Colonic mucosa (tissue), 4 donors: ENCODE results near the gene VRK1. TPM values are rescaled to one million over a fixed set of nuclear protein-coding genes. Genes with fewer than 3 reads are reported as not detected.

Experiments used
- DNase-seq: peaks from one replicate; pipeline ENCODE4 v3.0.0-alpha.2; 2020
- H3K27ac ChIP-seq: fragments of 200-600 bp; one replicate; pipeline ENCODE4 v1.8.0; 2021
- H3K27me3 ChIP-seq: fragments of 200-600 bp; one replicate; pipeline ENCODE4 v1.8.0; 2021
- H3K36me3 ChIP-seq: fragments of 200-600 bp; one replicate; pipeline ENCODE4 v1.8.0; 2021
- H3K4me1 ChIP-seq: fragments of 200-600 bp; one replicate; pipeline ENCODE4 v1.8.0; 2021; ENCODE audit warnings: mild to moderate bottlenecking
- H3K4me3 ChIP-seq: fragments of 200-600 bp; one replicate; pipeline ENCODE4 v1.8.0; 2021
- H3K9ac ChIP-seq, 2 donors: one replicate each; pipeline ENCODE4 v1.7.0; 2013; ENCODE audit warnings: control low read depth in 2 of 2, low read depth in 2 of 2, low read length in 2 of 2
- H3K9me3 ChIP-seq: fragments of 200-600 bp; one replicate; pipeline ENCODE4 v1.8.0; 2021
- intact Hi-C: fragments of 100-400 bp; cut with DNase I; formaldehyde crosslinking; loops from one replicate; pipeline ENCODE4 v1.14.1; 2022
- total RNA-seq, 2 donors: library from RNA; stranded (reverse); fragmentation: NEBNext Ultra II Directional in 1 of 2; extraction: Animal tissue kit (Norgen Biotek cat#: 25700) in 1 of 2; gene quantifications; one replicate each; pipeline ENCODE4 v1.2.1, GENCODE V29; 2021
- TF ChIP-seq, protein P1 (sequence below): fragments of 200-600 bp; IDR thresholded peaks from one replicate; pipeline ENCODE4 v1.8.0; 2022; ENCODE audit warnings: antibody characterized with exemption, mild to moderate bottlenecking
- donor health status: healthy.
- donor health status: DM: no; HTN: no; CAD: no.
- donor health status: DM: no; HTN: no; CAD: no.

The VRK1 gene
- total RNA-seq, 2 donors from 2014 or later, result 13.0 to 35.9 TPM

DNA sequence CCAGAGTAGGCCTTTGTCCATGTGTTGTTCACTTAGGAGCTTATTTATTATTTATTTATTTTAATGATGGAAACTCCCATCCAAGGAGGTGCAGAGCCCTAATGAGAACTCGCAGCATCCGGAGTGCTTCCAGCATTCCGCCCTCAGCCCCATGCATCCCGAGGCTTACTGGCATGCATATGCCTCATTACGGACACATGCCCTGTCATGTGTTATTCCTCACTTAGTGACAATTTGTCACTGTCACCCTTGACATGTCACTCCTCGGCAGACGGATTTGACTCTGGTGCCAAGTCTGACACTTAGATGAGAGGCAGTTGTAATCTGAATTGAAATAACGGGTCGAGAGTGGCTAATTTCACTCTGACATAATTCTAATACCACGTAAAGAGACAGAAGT is 132.8 kb downstream of the VRK1 start:
- Histone ChIP-seq H3K4me3 (no peak overlapping the region), H3K27me3 (no peaks in the 10 kb centered on the region), H3K27ac (no peak overlapping the region), H3K4me1 (no peaks in the 10 kb centered on the region), H3K9me3 (no peaks in the 10 kb centered on the region), H3K9ac (no peak overlapping the region), H3K36me3 (no peaks in the 10 kb centered on the region)
- no peak for DNase-seq
- TF ChIP-seq, protein P1, sequence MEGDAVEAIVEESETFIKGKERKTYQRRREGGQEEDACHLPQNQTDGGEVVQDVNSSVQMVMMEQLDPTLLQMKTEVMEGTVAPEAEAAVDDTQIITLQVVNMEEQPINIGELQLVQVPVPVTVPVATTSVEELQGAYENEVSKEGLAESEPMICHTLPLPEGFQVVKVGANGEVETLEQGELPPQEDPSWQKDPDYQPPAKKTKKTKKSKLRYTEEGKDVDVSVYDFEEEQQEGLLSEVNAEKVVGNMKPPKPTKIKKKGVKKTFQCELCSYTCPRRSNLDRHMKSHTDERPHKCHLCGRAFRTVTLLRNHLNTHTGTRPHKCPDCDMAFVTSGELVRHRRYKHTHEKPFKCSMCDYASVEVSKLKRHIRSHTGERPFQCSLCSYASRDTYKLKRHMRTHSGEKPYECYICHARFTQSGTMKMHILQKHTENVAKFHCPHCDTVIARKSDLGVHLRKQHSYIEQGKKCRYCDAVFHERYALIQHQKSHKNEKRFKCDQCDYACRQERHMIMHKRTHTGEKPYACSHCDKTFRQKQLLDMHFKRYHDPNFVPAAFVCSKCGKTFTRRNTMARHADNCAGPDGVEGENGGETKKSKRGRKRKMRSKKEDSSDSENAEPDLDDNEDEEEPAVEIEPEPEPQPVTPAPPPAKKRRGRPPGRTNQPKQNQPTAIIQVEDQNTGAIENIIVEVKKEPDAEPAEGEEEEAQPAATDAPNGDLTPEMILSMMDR, result no peak
- intact Hi-C loops, result no loop called here

DNA sequence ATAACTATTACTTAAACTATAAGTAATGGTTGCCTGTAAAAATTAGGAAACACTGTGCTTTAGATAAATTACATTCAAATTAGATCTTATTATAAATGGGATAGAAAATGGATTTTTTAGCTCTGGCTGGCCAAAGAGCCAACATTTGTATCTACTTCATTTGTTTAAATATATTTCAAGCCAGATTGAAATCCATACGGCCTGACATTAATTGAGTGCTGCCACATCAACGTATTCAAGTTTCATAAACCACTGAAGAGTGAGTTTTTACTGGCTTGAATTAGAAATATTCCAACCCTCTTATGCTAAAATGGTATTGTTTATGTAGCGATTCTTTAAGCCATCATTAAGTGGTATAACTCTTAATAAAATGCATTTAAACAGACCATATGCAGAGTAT is 133.3 kb downstream of the VRK1 start:
- Histone ChIP-seq H3K27ac (no peak overlapping the region), H3K4me1 (no peaks in the 10 kb centered on the region), H3K9me3 (no peaks in the 10 kb centered on the region), H3K4me3 (no peak overlapping the region), H3K36me3 (no peaks in the 10 kb centered on the region), H3K9ac (no peak overlapping the region), H3K27me3 (no peaks in the 10 kb centered on the region)
- DNase-seq, result no peak
- TF ChIP-seq, protein P1, result no peak
- intact Hi-C loops, result no loop called here
